HCT116 (cell line): ENCODE measurements around the gene LRRC71.

Experiments used
- ATF3 ChIP-seq: IDR thresholded peaks from 2 replicates; pipeline ENCODE4 v1.6.1; 2012
- CBX3 ChIP-seq: IDR thresholded peaks from 2 replicates; pipeline ENCODE4 v1.6.1; 2012; ENCODE audit warnings: low read depth
- CTCF ChIP-seq, 3 experiments: fragments of 200-600 bp in 1 of 3; sonication (generic) in 1 of 3; IDR thresholded peaks in 2 of 3; conservative IDR thresholded peaks in 1 of 3; 2 replicates each; pipeline ENCODE4 v1.5.1; 2012 to 2017; ENCODE audit warnings: low read depth in 2 of 3, low read length in 2 of 3, antibody characterized with exemption in 1 of 3, borderline replicate concordance in 1 of 3, control low read depth in 1 of 3, mild to moderate bottlenecking in 1 of 3, mixed read lengths in 1 of 3, mixed run types in 1 of 3, moderate library complexity in 1 of 3; ENCODE audit not compliant: insufficient read depth in 1 of 3
- EGR1 ChIP-seq: IDR thresholded peaks from 2 replicates; pipeline ENCODE4 v1.6.1; 2012; ENCODE audit warnings: low read depth
- EZH2 ChIP-seq: fragments of 200-600 bp; sonication (generic); IDR thresholded peaks from 2 replicates; pipeline ENCODE4 v1.6.1; 2017; ENCODE audit warnings: antibody characterized with exemption, mixed run types
- EZH2phosphoT487 ChIP-seq: fragments of 200-600 bp; IDR thresholded peaks from 2 replicates; pipeline ENCODE4 v1.6.1; 2018; ENCODE audit warnings: antibody characterized with exemption, borderline replicate concordance
- POLR2A ChIP-seq: IDR thresholded peaks from 2 replicates; pipeline ENCODE4 v1.7.0; 2011; ENCODE audit warnings: borderline replicate concordance; ENCODE audit not compliant: insufficient read depth, insufficient read length; ENCODE audit errors: extremely low read depth
- POLR2AphosphoS5 ChIP-seq: IDR thresholded peaks from 2 replicates; pipeline ENCODE4 v1.6.1; 2011; ENCODE audit warnings: mild to moderate bottlenecking, low read depth, low read length, moderate library complexity
- RAD21 ChIP-seq: IDR thresholded peaks from 2 replicates; pipeline ENCODE4 v1.6.1; 2012; ENCODE audit warnings: low read depth, mild to moderate bottlenecking
- REST ChIP-seq: IDR thresholded peaks from 2 replicates; pipeline ENCODE4 v1.6.1; 2012; ENCODE audit warnings: low read depth
- SIN3A ChIP-seq: IDR thresholded peaks from 2 replicates; pipeline ENCODE4 v1.6.1; 2012; ENCODE audit warnings: low read depth
- SP1 ChIP-seq: IDR thresholded peaks from 2 replicates; pipeline ENCODE4 v1.6.1; 2012; ENCODE audit warnings: low read depth
- YY1 ChIP-seq: IDR thresholded peaks from 2 replicates; pipeline ENCODE4 v1.6.1; 2011; ENCODE audit warnings: low read length, low read depth, moderate library complexity, mild to moderate bottlenecking; ENCODE audit not compliant: insufficient replicate concordance; ENCODE audit errors: extremely low read depth
- ZFX ChIP-seq: fragments of 450-650 bp; IDR thresholded peaks from 2 replicates; pipeline ENCODE4 v1.6.1; 2017

- TF ChIP-seq EZH2phosphoT487 (no peak), CTCF (IDR thresholded peaks at IDR 0.05 in 2 of 3, conservative IDR thresholded peaks at IDR 0.05 in 1 of 3; ENCODE audit: borderline replicate concordance in 1 of 3, insufficient read depth in 1 of 3, low read depth in 2 of 3, low read length in 2 of 3) (no peak), POLR2A (no peak), EZH2 (no peak), REST (no peak), EGR1 (no peak), ATF3 (no peak), CBX3 (no peak), YY1 (no peak), SIN3A (no peak), SP1 (no peak), ZFX (no peak), POLR2AphosphoS5 (no peak), RAD21 (no peak)
These were observed 18.2 kb upstream of the LRRC71 start for GRCh38 chr1:156901966-156902915.
